Gastroesophageal sphincter (tissue), 4 donors: Measurements from ENCODE around the gene RASL10A. TPM values are rescaled to one million over a fixed set of nuclear protein-coding genes. Genes with fewer than 3 reads are reported as not detected.
A peak's percentile ranks its signal among the peaks of the same experiment; 100 is the strongest.
"Not testable (repeated sequence)": the region's sequence is repeated elsewhere in the genome, so short reads cannot be mapped to it uniquely, and the experiment has no call there.

Source experiments
- ATAC-seq: fragments of 150-250 bp; one replicate; pipeline ENCODE4 v1.9.1; 2016; ENCODE audit warnings: mild to moderate bottlenecking, moderate library complexity
- H3K27ac ChIP-seq, 4 donors: fragments of 200-600 bp; sonication (generic) in 3 of 4; 1 replicate in 3 of 4; 2 replicates in 1 of 4; pipeline ENCODE4 v1.5.1; 2016 to 2019
- H3K27me3 ChIP-seq: fragments of 200-600 bp; sonication (generic); one replicate; pipeline ENCODE4 v1.5.1; 2019
- H3K36me3 ChIP-seq, 2 donors: fragments of 200-600 bp; sonication (generic); one replicate each; pipeline ENCODE4 v1.5.1; 2019; ENCODE audit warnings: control low read depth in 1 of 2
- H3K4me1 ChIP-seq, 3 donors: fragments of 200-600 bp; sonication (generic); 1 replicate in 2 of 3; 2 replicates in 1 of 3; pipeline ENCODE4 v1.5.1; 2016 to 2019; ENCODE audit warnings: control low read depth in 2 of 3
- H3K4me3 ChIP-seq, 2 donors: fragments of 200-600 bp; sonication (generic); one replicate each; pipeline ENCODE4 v1.5.1; 2019; ENCODE audit warnings: mild to moderate bottlenecking in 1 of 2, moderate library complexity in 1 of 2
- H3K9me3 ChIP-seq, 3 donors: fragments of 200-600 bp; sonication (generic); one replicate each; pipeline ENCODE4 v1.5.1; 2017 to 2019; ENCODE audit warnings: control low read depth in 2 of 3
- CTCF ChIP-seq, 4 experiments: fragments of 200-600 bp in 2 of 4; fragments of 450-650 bp in 2 of 4; sonication (generic) in 1 of 4; IDR thresholded peaks; one replicate each; pipeline ENCODE4 v1.5.1; 2017 to 2019; ENCODE audit warnings: antibody characterized with exemption in 4 of 4, mild to moderate bottlenecking in 2 of 4, moderate library complexity in 2 of 4
- EP300 ChIP-seq: sonication (generic); formaldehyde crosslinking; IDR thresholded peaks from one replicate; pipeline ENCODE4 v1.6.1; 2017; ENCODE audit warnings: antibody characterized with exemption, mild to moderate bottlenecking
- POLR2A ChIP-seq, 2 donors: fragments of 450-650 bp; IDR thresholded peaks; one replicate each; pipeline ENCODE4 v1.6.1; 2017; ENCODE audit warnings: antibody characterized with exemption in 2 of 2, mild to moderate bottlenecking in 2 of 2, moderate library complexity in 1 of 2
- POLR2AphosphoS5 ChIP-seq: sonication (generic); formaldehyde crosslinking; IDR thresholded peaks from one replicate; pipeline ENCODE4 v1.6.1; 2017; ENCODE audit warnings: antibody characterized with exemption
- WGBS, 2 donors: methylation state at CpG; one replicate each; pipeline ENCODE4 v1.1.5; 2018; ENCODE audit warnings: low coverage in 1 of 2; 5-methylcytosine and 5-hydroxymethylcytosine counted together
- total RNA-seq, 4 donors: library from RNA; depleted of rRNA; stranded (reverse); fragments of >200 nt; gene quantifications; one replicate each; pipeline ENCODE4 v1.1.0, GENCODE V29; 2016

The RASL10A gene
- total RNA-seq: under 1 TPM in 3 of 4 donors, not detected in 1; 0.40 to 0.73 (median 0.72) TPM

DNA sequence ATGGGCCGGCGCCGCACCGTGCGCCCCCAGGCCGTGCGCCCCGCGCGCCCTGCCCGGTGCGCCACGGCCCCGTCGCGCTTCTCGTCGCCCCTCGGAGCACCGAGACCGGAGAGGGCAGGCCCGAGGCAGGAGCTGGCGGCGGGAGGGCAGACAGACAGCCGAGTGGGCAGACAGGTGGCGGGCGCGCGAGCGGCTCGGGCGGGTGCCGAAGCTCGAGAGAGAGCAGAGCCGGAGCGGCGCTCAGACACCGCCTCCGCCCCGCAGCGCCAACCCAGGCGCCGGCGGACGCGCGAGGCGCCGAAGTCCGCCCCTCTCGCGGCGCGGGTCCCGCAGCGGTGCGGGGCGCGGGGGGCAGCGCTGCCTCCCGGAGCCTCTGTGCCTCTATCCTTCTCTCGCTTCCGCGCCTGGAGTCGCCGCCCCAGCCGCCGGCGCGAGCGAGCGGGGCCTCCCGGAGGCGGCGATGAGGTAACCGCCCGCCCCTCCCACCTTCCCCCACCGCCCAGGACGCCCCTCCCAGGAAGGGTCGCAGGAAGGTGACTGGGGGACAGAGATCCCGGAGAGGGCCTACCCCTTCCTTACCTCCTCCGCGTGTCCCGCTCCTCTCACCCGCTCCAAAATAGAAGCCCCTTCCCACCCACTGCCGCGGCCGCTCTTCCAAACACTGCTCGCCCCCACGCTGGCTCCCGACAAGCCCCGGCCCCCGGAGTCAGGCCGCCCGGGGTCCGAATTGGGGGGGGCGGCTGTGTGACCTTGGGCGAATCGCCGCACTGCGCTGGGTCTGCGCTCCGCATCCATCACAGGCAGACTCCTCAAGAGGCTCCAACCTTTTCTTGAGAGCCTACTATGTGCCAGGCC lies at the start of gene RASL10A:
RASL10A (minus strand) TSS at position 412 of the 855 bp plus-strand sequence. CDS start 451 bp downstream, outside the sequence.
- TF ChIP-seq POLR2A (IDR thresholded peaks at IDR 0.05): no peak
- TF ChIP-seq CTCF (IDR thresholded peaks at IDR 0.05): no peak
- TF ChIP-seq EP300: no peak
- TF ChIP-seq POLR2AphosphoS5: no peak
- H3K4me1 ChIP-seq: peaks cover 0 to 55% (median 39%) of the 10 kb centered on the region in 3 donors

GRCh38 chr22:29359469-29359868 lies 44.0 kb upstream of the RASL10A start:
- 28% methylated on average over 7 of the region's 9 CpGs; no CpG with 5 or more reads in 1 of the 2 donors for WGBS, 2 donors
- ATAC-seq: peak; percentile 78
- Histone ChIP-seq H3K9me3 (no peaks in the 10 kb centered on the region), H3K4me3 (no peak overlapping the region), H3K27ac (no peak overlapping the region), H3K27me3 (no peaks in the 10 kb centered on the region), H3K4me1 (peaks cover 0 to 21% (median 3%) of the 10 kb centered on the region in 3 donors), H3K36me3 (peaks cover 0 to 67% of the 10 kb centered on the region in 2 donors)
- TF ChIP-seq EP300: no peak
- peak in 3 of 4 experiments; percentile 66 to 79 (median 76) for TF ChIP-seq CTCF (IDR thresholded peaks at IDR 0.05)
- no peak for TF ChIP-seq POLR2AphosphoS5

More for the DNA sequence above, at the start of gene RASL10A:
- Histone ChIP-seq H3K9me3 (no peaks in the 10 kb centered on the region), H3K4me3 (peak within 1 kb of the TSS in 1 of 2 donors; percentile 51), H3K27me3 (peaks cover 39% of the 10 kb centered on the region), H3K36me3 (no peaks in the 10 kb centered on the region), H3K27ac (no peak within 1 kb of the TSS)
- no peak for ATAC-seq
- 56% methylated on average over 5 of the region's 103 CpGs; no CpG with 5 or more reads in 1 of the 2 donors for WGBS, 2 donors

- peaks cover 0 to 18% (median 3%) of the 10 kb centered on the region in 3 donors for H3K4me1 ChIP-seq
- not testable (repeated sequence) for H3K9me3 ChIP-seq, H3K27ac ChIP-seq, ATAC-seq, H3K4me3 ChIP-seq, H3K27me3 ChIP-seq
- peaks cover 0 to 74% of the 10 kb centered on the region in 2 donors for H3K36me3 ChIP-seq
- WGBS, 2 donors: 90 to 94% methylated on average over 7 of the region's 12 CpGs
Measured at GRCh38 chr22:29357193-29357890, 41.8 kb upstream of the RASL10A start.

- no peak overlapping the region for H3K27ac ChIP-seq
Measured at GRCh38 chr22:29353860-29354259, 38.4 kb upstream of the RASL10A start.

More at GRCh38 chr22:29353860-29354259, 38.4 kb upstream of the RASL10A start:
- TF ChIP-seq POLR2A (IDR thresholded peaks at IDR 0.05) (no peak), EP300 (no peak), POLR2AphosphoS5 (no peak), CTCF (IDR thresholded peaks at IDR 0.05) (no peak)
- Histone ChIP-seq H3K4me3 (no peak overlapping the region), H3K9me3 (no peaks in the 10 kb centered on the region), H3K4me1 (no peaks in the 10 kb centered on the region), H3K36me3 (peaks cover 0 to 100% of the 10 kb centered on the region in 2 donors), H3K27me3 (no peaks in the 10 kb centered on the region)
- WGBS, 2 donors: 93 to 100% methylated on average over 2 of the region's 8 CpGs
- no peak for ATAC-seq
